Suprapubic skin (tissue), 4 donors: ENCODE results near the gene DBP. TPM values are rescaled to one million over a fixed set of nuclear protein-coding genes. Genes with fewer than 3 reads are reported as not detected.
A peak's percentile ranks its signal among the peaks of the same experiment; 100 is the strongest.

Experiments used
- DNase-seq, 2 donors: peaks; one replicate each; pipeline ENCODE4 v3.0.0-alpha.2; 2019; ENCODE audit warnings: low spot score in 2 of 2
- H3K27ac ChIP-seq: fragments of 200-600 bp; sonication (generic); one replicate; pipeline ENCODE4 v1.5.1; 2019
- H3K27me3 ChIP-seq: fragments of 200-600 bp; sonication (generic); one replicate; pipeline ENCODE4 v1.5.1; 2019
- H3K36me3 ChIP-seq: fragments of 200-600 bp; sonication (generic); one replicate; pipeline ENCODE4 v1.5.1; 2019
- H3K4me1 ChIP-seq: fragments of 200-600 bp; sonication (generic); one replicate; pipeline ENCODE4 v1.5.1; 2019
- H3K4me3 ChIP-seq: fragments of 200-600 bp; sonication (generic); one replicate; pipeline ENCODE4 v1.5.1; 2019; ENCODE audit warnings: mild to moderate bottlenecking
- H3K9me3 ChIP-seq: fragments of 200-600 bp; sonication (generic); one replicate; pipeline ENCODE4 v1.5.1; 2019
- CTCF ChIP-seq, 2 donors: fragments of 200-600 bp in 1 of 2; fragments of 450-650 bp in 1 of 2; sonication (generic) in 1 of 2; IDR thresholded peaks; one replicate each; pipeline ENCODE4 v1.5.1; 2016 to 2019; ENCODE audit warnings: antibody characterized with exemption in 2 of 2, mild to moderate bottlenecking in 1 of 2, moderate library complexity in 1 of 2
- EP300 ChIP-seq: sonication (generic); formaldehyde crosslinking; IDR thresholded peaks from one replicate; pipeline ENCODE4 v1.6.1; 2017; ENCODE audit warnings: antibody characterized with exemption
- POLR2A ChIP-seq, 2 donors: fragments of 450-650 bp; IDR thresholded peaks; one replicate each; pipeline ENCODE4 v1.6.1; 2017; ENCODE audit warnings: antibody characterized with exemption in 2 of 2, mild to moderate bottlenecking in 2 of 2, moderate library complexity in 2 of 2
- POLR2AphosphoS5 ChIP-seq, 3 donors: sonication (generic); formaldehyde crosslinking; IDR thresholded peaks; one replicate each; pipeline ENCODE4 v1.6.1; 2017; ENCODE audit warnings: antibody characterized with exemption in 3 of 3
- WGBS: methylation state at CpG from one replicate; pipeline ENCODE4 v1.1.5; 2018; 5-methylcytosine and 5-hydroxymethylcytosine counted together
- total RNA-seq, 4 donors: library from RNA; depleted of rRNA; stranded (reverse); fragments of >200 nt; gene quantifications; one replicate each; pipeline ENCODE4 v1.1.0, GENCODE V29; 2016

DBP gene
- total RNA-seq, 4 donors from 2014 or later = 11.2 to 22.3 (median 17.8) TPM

DNA sequence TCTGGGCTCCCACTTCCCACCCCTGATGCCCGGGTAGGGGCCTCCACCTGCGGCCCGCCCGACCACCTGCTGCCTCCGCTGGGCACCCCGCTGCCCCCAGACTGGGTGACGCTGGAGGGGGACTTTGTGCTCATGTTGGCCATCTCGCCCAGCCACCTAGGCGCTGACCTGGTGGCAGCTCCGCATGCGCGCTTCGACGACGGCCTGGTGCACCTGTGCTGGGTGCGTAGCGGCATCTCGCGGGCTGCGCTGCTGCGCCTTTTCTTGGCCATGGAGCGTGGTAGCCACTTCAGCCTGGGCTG lies 7.9 kb downstream of the DBP start:
- no peaks in the 10 kb centered on the region for H3K27me3 ChIP-seq
- no peak for TF ChIP-seq POLR2A (IDR thresholded peaks at IDR 0.05)
- no peak for TF ChIP-seq EP300
- no peak for TF ChIP-seq POLR2AphosphoS5 (IDR thresholded peaks at IDR 0.05)
- no peak for TF ChIP-seq CTCF (IDR thresholded peaks at IDR 0.05)
- WGBS = 80% methylated on average over 1 of the region's 22 CpGs
- peaks cover 59% of the 10 kb centered on the region for H3K4me1 ChIP-seq
- no peak overlapping the region for H3K27ac ChIP-seq
- H3K4me3 ChIP-seq = no peak overlapping the region
- DNase-seq = no peak
- H3K9me3 ChIP-seq = no peaks in the 10 kb centered on the region
- H3K36me3 ChIP-seq = peaks cover 17% of the 10 kb centered on the region

GRCh38 chr19:48628486-48629296 lies 8.5 kb downstream of the DBP start:
- no peak overlapping the region for H3K27ac ChIP-seq
- H3K4me1 ChIP-seq = peaks cover 59% of the 10 kb centered on the region
- DNase-seq = peak in 1 of 2 donors; percentile 62
- no peaks in the 10 kb centered on the region for H3K27me3 ChIP-seq
- WGBS = 81% methylated on average over 29 of the region's 34 CpGs
- peaks cover 17% of the 10 kb centered on the region for H3K36me3 ChIP-seq
- no peak overlapping the region for H3K4me3 ChIP-seq
- H3K9me3 ChIP-seq = no peaks in the 10 kb centered on the region
- TF ChIP-seq POLR2AphosphoS5 (IDR thresholded peaks at IDR 0.05) = no peak
- TF ChIP-seq POLR2A (IDR thresholded peaks at IDR 0.05) = no peak
- no peak for TF ChIP-seq EP300
- no peak for TF ChIP-seq CTCF (IDR thresholded peaks at IDR 0.05)

- no CpG with 5 or more reads among the region's 17 CpGs for WGBS
Observed at GRCh38 chr19:48627865-48628314, 9.3 kb downstream of the DBP start.

DNA sequence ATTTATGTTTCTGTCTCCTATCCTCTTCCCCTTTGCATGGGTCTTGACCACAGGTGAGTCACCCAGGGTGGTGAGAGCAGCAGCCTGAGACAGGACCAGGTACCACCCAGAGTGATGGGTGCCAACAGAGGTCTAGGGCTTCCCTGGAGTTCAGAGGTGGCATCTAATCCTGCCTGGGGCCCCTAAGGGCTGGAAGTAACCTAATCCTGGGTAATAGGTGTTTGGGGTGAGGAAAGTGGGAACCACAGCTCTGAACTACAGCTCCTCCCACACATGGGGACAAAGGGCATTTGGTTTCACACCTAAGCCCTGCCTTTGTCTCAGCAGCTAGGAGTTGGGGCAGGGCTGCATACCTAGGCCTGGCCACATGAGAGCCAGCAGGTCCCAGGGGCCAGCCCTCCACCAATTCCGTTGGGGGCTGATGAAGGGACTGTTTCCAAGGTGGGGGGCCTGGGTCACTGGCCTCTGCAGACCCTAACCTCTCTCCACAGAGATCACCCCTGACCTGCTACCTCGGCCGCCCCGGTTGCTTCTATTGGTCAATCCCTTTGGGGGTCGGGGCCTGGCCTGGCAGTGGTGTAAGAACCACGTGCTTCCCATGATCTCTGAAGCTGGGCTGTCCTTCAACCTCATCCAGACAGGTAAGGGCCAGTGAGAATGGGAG lies 9.8 kb downstream of the DBP start:
- H3K27ac ChIP-seq = no peak overlapping the region
- H3K27me3 ChIP-seq = no peaks in the 10 kb centered on the region
- H3K9me3 ChIP-seq = no peaks in the 10 kb centered on the region
- H3K4me3 ChIP-seq = no peak overlapping the region
- no peak for TF ChIP-seq POLR2AphosphoS5 (IDR thresholded peaks at IDR 0.05)
- no peak for TF ChIP-seq EP300
- TF ChIP-seq CTCF (IDR thresholded peaks at IDR 0.05) = no peak
- no peak for TF ChIP-seq POLR2A (IDR thresholded peaks at IDR 0.05)
- peaks cover 12% of the 10 kb centered on the region for H3K36me3 ChIP-seq
- WGBS = 80% methylated on average over 5 of the region's 6 CpGs
- DNase-seq = no peak
- peaks cover 57% of the 10 kb centered on the region for H3K4me1 ChIP-seq

More at GRCh38 chr19:48627865-48628314, 9.3 kb downstream of the DBP start:
- Histone ChIP-seq H3K27ac (no peak overlapping the region), H3K36me3 (peaks cover 14% of the 10 kb centered on the region), H3K4me3 (no peak overlapping the region), H3K4me1 (peaks cover 59% of the 10 kb centered on the region), H3K9me3 (no peaks in the 10 kb centered on the region), H3K27me3 (no peaks in the 10 kb centered on the region)
- TF ChIP-seq POLR2A (IDR thresholded peaks at IDR 0.05) (no peak), POLR2AphosphoS5 (IDR thresholded peaks at IDR 0.05) (no peak), CTCF (IDR thresholded peaks at IDR 0.05) (no peak), EP300 (no peak)
- no peak for DNase-seq

DNA sequence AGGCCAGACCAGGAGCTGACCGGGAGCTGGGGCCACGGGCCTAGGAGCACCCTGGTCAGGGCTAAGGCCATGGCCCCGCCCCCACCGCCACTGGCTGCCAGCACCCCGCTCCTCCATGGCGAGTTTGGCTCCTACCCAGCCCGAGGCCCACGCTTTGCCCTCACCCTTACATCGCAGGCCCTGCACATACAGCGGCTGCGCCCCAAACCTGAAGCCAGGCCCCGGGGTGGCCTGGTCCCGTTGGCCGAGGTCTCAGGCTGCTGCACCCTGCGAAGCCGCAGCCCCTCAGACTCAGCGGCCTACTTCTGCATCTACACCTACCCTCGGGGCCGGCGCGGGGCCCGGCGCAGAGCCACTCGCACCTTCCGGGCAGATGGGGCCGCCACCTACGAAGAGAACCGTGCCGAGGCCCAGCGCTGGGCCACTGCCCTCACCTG lies 11.3 kb downstream of the DBP start:
- no peaks in the 10 kb centered on the region for H3K9me3 ChIP-seq
- no peaks in the 10 kb centered on the region for H3K27me3 ChIP-seq
- peaks cover 9% of the 10 kb centered on the region for H3K36me3 ChIP-seq
- H3K4me3 ChIP-seq = no peak overlapping the region
- WGBS = 87% methylated on average over 9 of the region's 30 CpGs
- no peak for DNase-seq
- H3K27ac ChIP-seq = no peak overlapping the region
- TF ChIP-seq POLR2AphosphoS5 (IDR thresholded peaks at IDR 0.05) = no peak
- TF ChIP-seq POLR2A (IDR thresholded peaks at IDR 0.05) = no peak
- TF ChIP-seq CTCF (IDR thresholded peaks at IDR 0.05) = no peak
- no peak for TF ChIP-seq EP300
- peaks cover 47% of the 10 kb centered on the region for H3K4me1 ChIP-seq
